NCI-H510A (cell line): ENCODE measurements around the gene GLRX2.
"Not testable (repeated sequence)": the region's sequence is repeated elsewhere in the genome, so short reads cannot be mapped to it uniquely, and the experiment has no call there.

Experiments used
- DNase-seq: peaks from one replicate; lab custom pipeline; 2025; lab: John Stamatoyannopoulos, UW

The GLRX2 gene

GRCh38 chr1:193066606-193067005 lies 38.6 kb downstream of the GLRX2 start:
- DNase-seq: no peak

GRCh38 chr1:193065954-193066353 lies 39.3 kb downstream of the GLRX2 start:
- DNase-seq: no peak

GRCh38 chr1:193062698-193063463 lies 42.3 kb downstream of the GLRX2 start:
- DNase-seq: no peak

GRCh38 chr1:193060938-193061337 lies 44.3 kb downstream of the GLRX2 start:
- DNase-seq: no peak

- DNase-seq: no peak
Observed at GRCh38 chr1:193060406-193060805, 44.8 kb downstream of the GLRX2 start.

GRCh38 chr1:193060115-193060403 lies 45.2 kb downstream of the GLRX2 start:
- no peak for DNase-seq

- DNase-seq: peak; percentile 96
Observed at GRCh38 chr1:193059282-193060114, 45.7 kb downstream of the GLRX2 start, which contains the start of the genes RO60 and UCHL5. Gene RO60 (plus strand): TSS chr1:193059612. CDS start chr1:193069055, 9,443 bp downstream. Gene UCHL5 (minus strand): TSS chr1:193059360. CDS start chr1:193059260, 100 bp downstream.

GRCh38 chr1:193058529-193059281 lies 46.5 kb downstream of the GLRX2 start:
- DNase-seq: peak; percentile 38

- DNase-seq: no peak
Observed at GRCh38 chr1:193054169-193054675, 51.0 kb downstream of the GLRX2 start.

GRCh38 chr1:193048913-193049312 lies 56.3 kb downstream of the GLRX2 start:
- DNase-seq: not testable (repeated sequence)
